B cell (primary cell): ENCODE measurements around the gene AIFM2. TPM values are rescaled to one million over a fixed set of nuclear protein-coding genes. Genes with fewer than 3 reads are reported as not detected.

ENCODE experiments used
- ATAC-seq: fragments of 200-7000 bp; cut with Tn5 transposase; one replicate; pipeline ENCODE4 v1.10.0; 2021; ENCODE audit warnings: low read depth, mild to moderate bottlenecking, moderate number of reproducible peaks, moderate library complexity
- CTCF ChIA-PET: fragments of 350-600 bp; sonication (Branson Sonifier 250); formaldehyde crosslinking; loops from one replicate; lab custom pipeline; 2021; ENCODE audit warnings: antibody characterized with exemption, inconsistent platforms; lab: Charles Lee
- POLR2A ChIA-PET: fragments of 350-600 bp; sonication (Branson Sonifier 250); formaldehyde crosslinking; loops from one replicate; lab custom pipeline; 2021; ENCODE audit warnings: antibody characterized with exemption; lab: Charles Lee
- DNase-seq: peaks from one replicate; pipeline ENCODE4 v3.0.0; 2013
- H2AFZ ChIP-seq: 2 replicates; pipeline ENCODE4 v1.6.1; 2012; ENCODE audit warnings: mild to moderate bottlenecking, low read depth, low read length; ENCODE audit not compliant: insufficient read depth, poor library complexity, severe bottlenecking
- H3K27ac ChIP-seq, 2 donors: 1 replicate in 1 of 2; 2 replicates in 1 of 2; pipeline ENCODE4 v1.5.1; 2012 to 2013; ENCODE audit warnings: low read length in 2 of 2, mild to moderate bottlenecking in 2 of 2, moderate library complexity in 1 of 2
- H3K27me3 ChIP-seq, 4 experiments: fragments of 200-600 bp in 1 of 4; sonication (generic) in 1 of 4; replicated peaks in 1 of 4; 1 replicate in 2 of 4; 2 replicates in 2 of 4; pipeline versions ENCODE4 v1.6.1 to v1.7.0; 2013 to 2016; ENCODE audit warnings: low read length in 3 of 4, mild to moderate bottlenecking in 2 of 4, mixed read lengths in 1 of 4, moderate library complexity in 1 of 4; ENCODE audit not compliant: insufficient read depth in 4 of 4, control insufficient read depth in 3 of 4; ENCODE audit errors: control extremely low read depth in 1 of 4
- H3K36me3 ChIP-seq, 2 experiments: replicated peaks in 1 of 2; 1 replicate in 1 of 2; 2 replicates in 1 of 2; pipeline versions ENCODE4 v1.6.1 to v1.7.1; 2013; ENCODE audit warnings: low read length in 1 of 2; ENCODE audit not compliant: insufficient read depth in 2 of 2, control insufficient read depth in 1 of 2; ENCODE audit errors: control extremely low read depth in 1 of 2, extremely low read depth in 1 of 2
- H3K4me1 ChIP-seq, 2 donors: fragments of 200-600 bp in 1 of 2; sonication (generic) in 1 of 2; 1 replicate in 1 of 2; 2 replicates in 1 of 2; pipeline versions ENCODE4 v1.5.1 to v1.6.1; 2013 to 2017; ENCODE audit warnings: low read length in 2 of 2; ENCODE audit not compliant: control insufficient read depth in 2 of 2, insufficient read depth in 2 of 2
- H3K4me2 ChIP-seq: replicated peaks from 2 replicates; pipeline ENCODE3; 2012; ENCODE audit warnings: mild to moderate bottlenecking, low read depth, low read length; ENCODE audit not compliant: poor library complexity, severe bottlenecking
- H3K4me3 ChIP-seq, 5 experiments: fragments of 200-600 bp in 1 of 5; sonication (generic) in 1 of 5; 1 replicate in 3 of 5; 2 replicates in 2 of 5; pipeline versions ENCODE4 v1.5.1 to v1.7.0; 2011 to 2016; ENCODE audit warnings: low read length in 4 of 5, mild to moderate bottlenecking in 4 of 5, low read depth in 2 of 5, control low read depth in 1 of 5, moderate library complexity in 1 of 5; ENCODE audit not compliant: insufficient read depth in 1 of 5; ENCODE audit errors: control extremely low read depth in 1 of 5, extremely low read depth in 1 of 5
- H3K79me2 ChIP-seq: fragments of 200-600 bp; sonication (generic); one replicate; pipeline ENCODE4 v1.6.0; 2016; ENCODE audit warnings: low read length; ENCODE audit not compliant: control insufficient read depth, insufficient read depth
- H3K9ac ChIP-seq: fragments of 200-600 bp; sonication (generic); 2 replicates; pipeline ENCODE4 v1.6.1; 2017; ENCODE audit warnings: mild to moderate bottlenecking, low read length, moderate library complexity
- H3K9me3 ChIP-seq, 3 donors: one replicate each; pipeline versions ENCODE4 v1.6.1 to v1.7.1; 2013; ENCODE audit warnings: low read length in 2 of 3; ENCODE audit not compliant: control insufficient read depth in 2 of 3, insufficient read depth in 1 of 3; ENCODE audit errors: control extremely low read depth in 1 of 3
- H4K20me1 ChIP-seq: 2 replicates; pipeline ENCODE4 v1.6.0; 2012; ENCODE audit warnings: mild to moderate bottlenecking, low read length; ENCODE audit not compliant: insufficient read depth, control insufficient read depth, poor library complexity, severe bottlenecking
- H3K27ac Mint-ChIP-seq: one replicate; pipeline ENCODE4 v1.8.0; 2021; ENCODE audit warnings: mixed read lengths
- H3K27me3 Mint-ChIP-seq: one replicate; pipeline ENCODE4 v1.8.0; 2021; ENCODE audit warnings: mixed read lengths
- H3K4me1 Mint-ChIP-seq: one replicate; pipeline ENCODE4 v1.8.0; 2021; ENCODE audit warnings: mixed read lengths
- H3K4me3 Mint-ChIP-seq: one replicate; pipeline ENCODE4 v1.8.0; 2021; ENCODE audit warnings: mixed read lengths
- H3K9me3 Mint-ChIP-seq: one replicate; pipeline ENCODE4 v1.8.0; 2022; ENCODE audit warnings: mixed read lengths; ENCODE audit not compliant: insufficient read depth
- CTCF ChIP-seq: fragments of 200-600 bp; IDR thresholded peaks from one replicate; pipeline ENCODE4 v1.8.0; 2022; ENCODE audit warnings: antibody characterized with exemption, mild to moderate bottlenecking
- EZH2 ChIP-seq: IDR thresholded peaks from 2 replicates; pipeline ENCODE4 v1.6.1; 2012; ENCODE audit warnings: borderline replicate concordance, low read depth, mild to moderate bottlenecking, moderate library complexity, low read length; ENCODE audit not compliant: insufficient read depth, poor library complexity, severe bottlenecking
- WGBS: methylation state at CpG from one replicate; pipeline ENCODE4 v1.1.5; 2013; ENCODE audit warnings: missing lambda C conversion rate; ENCODE audit not compliant: insufficient coverage; 5-methylcytosine and 5-hydroxymethylcytosine counted together
- intact Hi-C: fragments of 100-400 bp; cut with micrococcal nuclease; formaldehyde crosslinking; loops from one replicate; pipeline ENCODE4 v1.10.0; 2022
- polyA plus RNA-seq: library from polyadenylated mRNA; depleted of rRNA; stranded (reverse); fragments of >200 nt; gene quantifications from 2 replicates; pipeline ENCODE4 v1.2.3, GENCODE V29; 2012
- total RNA-seq, 2 donors: library from RNA; stranded (reverse); fragments of 120-200 nt in 1 of 2; gene quantifications; 1 replicate in 1 of 2; 2 replicates in 1 of 2; pipeline versions ENCODE4 v1.2.3 to v1.2.4, GENCODE V29; 2013 to 2022

AIFM2 gene
- total and polyA plus RNA-seq, 2 donors (not counting 1 experiment from before 2014, with no cell fraction given) = 5.6 to 8.1 TPM

- Histone ChIP-seq H3K4me2 (no peak overlapping the region), H3K27ac (no peak overlapping the region), H3K4me3 (no peak overlapping the region), H3K9ac (no peak overlapping the region), H3K27me3 (no peaks in the 10 kb centered on the region), H4K20me1 (no peaks in the 10 kb centered on the region), H3K9me3 (no peaks in the 10 kb centered on the region), H3K79me2 (no peaks in the 10 kb centered on the region), H3K4me1 (peaks cover 0 to 4% of the 10 kb centered on the region in 2 donors), H3K36me3 (peaks cover 0 to 6% of the 10 kb centered on the region in 2 experiments), H2AFZ (no peak overlapping the region)
- TF ChIP-seq EZH2 = no peak
- TF ChIP-seq CTCF = no peak
- intact Hi-C loops = no loop called here
- no peak overlapping the region for H3K27ac Mint-ChIP-seq
- ChIA-PET POLR2A (no interaction called here), CTCF (no interaction called here)
- ATAC-seq (no peak), DNase-seq (no peak)
- H3K4me3 Mint-ChIP-seq = no peak overlapping the region
- WGBS = 100% methylated on average over 3 of the region's 5 CpGs
- peaks cover 7% of the 10 kb centered on the region for H3K4me1 Mint-ChIP-seq
- no peaks in the 10 kb centered on the region for H3K9me3 Mint-ChIP-seq
- H3K27me3 Mint-ChIP-seq = no peaks in the 10 kb centered on the region
Observed at GRCh38 chr10:70122742-70123141, 9.9 kb downstream of the AIFM2 start.

DNA sequence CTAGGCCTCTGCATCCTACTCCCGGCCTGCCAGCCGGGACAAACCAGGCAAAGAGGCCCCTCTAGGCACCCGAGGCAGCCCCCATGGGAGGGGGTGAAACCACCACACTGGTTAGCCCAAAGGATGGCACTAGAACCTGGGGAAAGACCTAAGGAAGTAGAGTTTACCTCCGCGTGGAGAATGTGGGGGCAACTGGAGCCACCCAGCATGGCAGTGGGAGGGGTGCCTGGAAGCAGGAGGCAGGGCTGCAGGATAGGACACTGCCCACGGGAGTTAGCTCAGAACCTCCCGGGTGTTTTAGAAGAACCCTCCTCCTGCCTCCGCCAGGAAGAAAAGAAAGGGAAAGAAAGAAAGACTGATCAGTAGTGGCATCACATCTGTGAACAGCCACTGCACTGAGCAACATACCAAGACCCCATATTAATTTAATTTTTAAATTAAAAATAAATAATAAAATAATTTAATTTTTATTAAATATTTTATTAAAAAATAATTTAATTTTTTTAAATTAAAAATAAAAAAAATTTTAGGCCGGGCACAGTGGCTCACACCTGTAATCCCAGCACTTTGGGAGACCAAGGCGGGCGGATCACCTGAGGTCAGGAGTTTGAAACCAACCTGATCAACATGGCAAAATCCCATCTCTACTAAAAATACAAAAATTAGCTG, 11.2 kb downstream of the AIFM2 start:
- Histone ChIP-seq H3K9ac (no peak overlapping the region), H3K4me2 (no peak overlapping the region), H3K4me3 (no peak overlapping the region), H3K36me3 (peaks cover 0 to 6% of the 10 kb centered on the region in 2 experiments), H2AFZ (no peak overlapping the region), H3K4me1 (peaks cover 0 to 4% of the 10 kb centered on the region in 2 donors), H4K20me1 (no peaks in the 10 kb centered on the region), H3K79me2 (no peaks in the 10 kb centered on the region), H3K9me3 (no peaks in the 10 kb centered on the region), H3K27me3 (no peaks in the 10 kb centered on the region), H3K27ac (no peak overlapping the region)
- Mint-ChIP-seq H3K27me3 (no peaks in the 10 kb centered on the region), H3K9me3 (no peaks in the 10 kb centered on the region), H3K4me3 (no peak overlapping the region), H3K27ac (no peak overlapping the region), H3K4me1 (peaks cover 6% of the 10 kb centered on the region)
- CTCF ChIA-PET = interaction anchor here (7.5 kb wide), 1 partner anchor 23 kb away, joined by 131 read pairs; the partner anchor contains the start of gene TYSND1
- POLR2A ChIA-PET = no interaction called here
- no peak for TF ChIP-seq CTCF
- no peak for TF ChIP-seq EZH2
- DNase-seq (no peak), ATAC-seq (no peak)
- intact Hi-C loops = no loop called here
- WGBS = 97% methylated on average over 7 of the region's 11 CpGs
